ENCODE results near the gene CCHCR1. TPM values are rescaled to one million over a fixed set of nuclear protein-coding genes. Genes with fewer than 3 reads are reported as not detected.

The CCHCR1 gene
- polyA plus RNA-seq, 1 donor from 2014 or later: 19.7 TPM

DNA sequence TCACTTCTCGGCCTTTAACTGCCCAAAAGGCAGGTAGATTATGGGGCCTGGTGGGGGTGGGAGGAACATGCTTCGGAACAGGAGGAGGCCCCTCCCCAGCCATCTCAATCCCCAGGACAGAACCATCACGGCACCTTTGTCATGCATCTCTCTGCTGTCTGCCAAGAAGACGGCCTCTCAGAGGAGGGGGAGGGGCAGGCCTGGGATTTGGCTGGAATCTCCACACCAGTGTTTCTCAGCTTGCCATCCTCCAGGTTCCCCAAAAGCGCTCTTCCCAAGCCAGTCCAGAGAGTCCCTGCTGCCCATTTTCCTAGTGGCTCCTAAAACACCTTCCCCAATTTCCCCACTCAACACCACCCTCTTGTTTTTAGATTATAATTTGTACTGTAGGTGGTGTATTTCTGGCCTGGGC is 15.4 kb upstream of the CCHCR1 start:
- no peak for TF ChIP-seq RAD21 (conservative IDR thresholded peaks at IDR 0.05)
- H3K36me3 ChIP-seq (ENCODE audit: insufficient read depth, low read length): no peaks in the 10 kb centered on the region
- H4K20me1 ChIP-seq (ENCODE audit: insufficient read depth): no peaks in the 10 kb centered on the region
- no peaks in the 10 kb centered on the region for H3K79me2 ChIP-seq (replicated peaks; ENCODE audit: insufficient read depth, low read length)
- no peaks in the 10 kb centered on the region for H3K9me3 ChIP-seq (ENCODE audit: low read length)
- H3K4me3 ChIP-seq (ENCODE audit: low read length): no peak overlapping the region
- H3K9me2 ChIP-seq (ENCODE audit: insufficient read depth, low read length): no peaks in the 10 kb centered on the region
- H3F3A ChIP-seq (ENCODE audit: insufficient read depth, low read length, poor library complexity, severe bottlenecking): no peaks in the 10 kb centered on the region
- no peaks in the 10 kb centered on the region for H3K27me3 ChIP-seq (ENCODE audit: insufficient read depth, low read depth, low read length)
- no peak overlapping the region for H3K9ac ChIP-seq (ENCODE audit: low read length)
- H2AFZ ChIP-seq (ENCODE audit: low read depth, low read length): no peak overlapping the region
- H3K27ac ChIP-seq (ENCODE audit: low read length): no peak overlapping the region
- H3K4me2 ChIP-seq (ENCODE audit: low read length): no peak overlapping the region

GRCh38 chr6:31171931-31172905 is 14.6 kb upstream of the CCHCR1 start:
- H3K9me3 ChIP-seq (ENCODE audit: low read length): no peaks in the 10 kb centered on the region
- H3K27ac ChIP-seq (ENCODE audit: low read length): no peak overlapping the region
- no peak overlapping the region for H3K9ac ChIP-seq (ENCODE audit: low read length)
- H3K79me2 ChIP-seq (replicated peaks; ENCODE audit: insufficient read depth, low read length): no peaks in the 10 kb centered on the region
- no peaks in the 10 kb centered on the region for H3F3A ChIP-seq (ENCODE audit: insufficient read depth, low read length, poor library complexity, severe bottlenecking)
- no peak overlapping the region for H3K4me3 ChIP-seq (ENCODE audit: low read length)
- H3K9me2 ChIP-seq (ENCODE audit: insufficient read depth, low read length): no peaks in the 10 kb centered on the region
- H2AFZ ChIP-seq (ENCODE audit: low read depth, low read length): no peak overlapping the region
- H3K36me3 ChIP-seq (ENCODE audit: insufficient read depth, low read length): no peaks in the 10 kb centered on the region
- no peak for TF ChIP-seq EZH2 (IDR thresholded peaks at IDR 0.05; ENCODE audit: borderline replicate concordance, insufficient read depth, low read length, poor library complexity, severe bottlenecking)
- no peaks in the 10 kb centered on the region for H3K27me3 ChIP-seq (ENCODE audit: insufficient read depth, low read depth, low read length)
- no peaks in the 10 kb centered on the region for H4K20me1 ChIP-seq (ENCODE audit: insufficient read depth)
- H3K4me2 ChIP-seq (ENCODE audit: low read length): no peak overlapping the region

DNA sequence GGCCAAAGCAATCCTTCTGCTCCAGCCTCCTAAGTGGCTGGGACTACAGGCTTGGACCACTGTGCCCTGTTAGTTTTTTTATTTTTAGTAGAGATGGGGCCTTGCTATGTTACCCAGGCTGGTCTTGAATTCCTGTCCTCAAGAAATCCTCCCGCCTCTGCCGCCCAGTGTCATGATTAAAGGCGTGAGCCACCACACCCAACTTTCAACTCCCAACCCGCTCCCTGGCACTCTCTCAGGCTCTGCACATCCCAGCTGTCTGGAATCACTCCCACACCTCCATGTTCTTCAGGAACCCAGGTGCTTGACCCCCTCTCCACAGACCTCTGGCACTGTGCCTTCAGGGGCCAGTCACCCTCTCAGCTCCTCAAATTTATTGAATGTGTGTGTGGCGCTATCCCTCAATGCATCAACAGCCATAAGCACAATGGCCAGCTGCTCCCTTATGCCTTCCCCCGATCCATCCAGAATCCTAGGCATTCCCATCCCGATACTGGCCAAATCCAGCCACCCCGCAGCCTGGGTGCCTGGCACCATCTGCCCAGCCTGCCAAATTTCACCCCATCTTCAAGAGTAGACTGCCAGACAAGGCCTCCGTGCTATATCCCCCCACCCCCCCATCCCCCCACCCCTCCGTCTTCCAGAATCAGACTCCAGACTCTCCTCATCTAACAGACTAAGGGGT is 13.5 kb upstream of the CCHCR1 start:
- no peak for TF ChIP-seq SMC3 (conservative IDR thresholded peaks at IDR 0.05; ENCODE audit: poor library complexity)
- no peak for TF ChIP-seq EZH2 (IDR thresholded peaks at IDR 0.05; ENCODE audit: borderline replicate concordance, insufficient read depth, low read length, poor library complexity, severe bottlenecking)
- no peak for TF ChIP-seq TAF1 (IDR thresholded peaks at IDR 0.05; ENCODE audit: low read depth)
- no peak for TF ChIP-seq RAD21 (conservative IDR thresholded peaks at IDR 0.05)
- TF ChIP-seq, protein P1, sequence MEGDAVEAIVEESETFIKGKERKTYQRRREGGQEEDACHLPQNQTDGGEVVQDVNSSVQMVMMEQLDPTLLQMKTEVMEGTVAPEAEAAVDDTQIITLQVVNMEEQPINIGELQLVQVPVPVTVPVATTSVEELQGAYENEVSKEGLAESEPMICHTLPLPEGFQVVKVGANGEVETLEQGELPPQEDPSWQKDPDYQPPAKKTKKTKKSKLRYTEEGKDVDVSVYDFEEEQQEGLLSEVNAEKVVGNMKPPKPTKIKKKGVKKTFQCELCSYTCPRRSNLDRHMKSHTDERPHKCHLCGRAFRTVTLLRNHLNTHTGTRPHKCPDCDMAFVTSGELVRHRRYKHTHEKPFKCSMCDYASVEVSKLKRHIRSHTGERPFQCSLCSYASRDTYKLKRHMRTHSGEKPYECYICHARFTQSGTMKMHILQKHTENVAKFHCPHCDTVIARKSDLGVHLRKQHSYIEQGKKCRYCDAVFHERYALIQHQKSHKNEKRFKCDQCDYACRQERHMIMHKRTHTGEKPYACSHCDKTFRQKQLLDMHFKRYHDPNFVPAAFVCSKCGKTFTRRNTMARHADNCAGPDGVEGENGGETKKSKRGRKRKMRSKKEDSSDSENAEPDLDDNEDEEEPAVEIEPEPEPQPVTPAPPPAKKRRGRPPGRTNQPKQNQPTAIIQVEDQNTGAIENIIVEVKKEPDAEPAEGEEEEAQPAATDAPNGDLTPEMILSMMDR (IDR thresholded peaks at IDR 0.05; ENCODE audit: poor library complexity, severe bottlenecking): no peak
- TF ChIP-seq MXI1 (conservative IDR thresholded peaks at IDR 0.05; ENCODE audit: poor library complexity, severe bottlenecking): no peak
- TF ChIP-seq POLR2AphosphoS5 (IDR thresholded peaks at IDR 0.05): no peak
- TF ChIP-seq REST (IDR thresholded peaks at IDR 0.05; ENCODE audit: borderline replicate concordance): no peak
- no peak for TF ChIP-seq EP300 (conservative IDR thresholded peaks at IDR 0.05; ENCODE audit: poor library complexity, severe bottlenecking)
- no peaks in the 10 kb centered on the region for H3K36me3 ChIP-seq (ENCODE audit: insufficient read depth, low read length)
- no peaks in the 10 kb centered on the region for H3K9me2 ChIP-seq (ENCODE audit: insufficient read depth, low read length)
- H3K27me3 ChIP-seq (ENCODE audit: insufficient read depth, low read depth, low read length): no peaks in the 10 kb centered on the region
- H4K20me1 ChIP-seq (ENCODE audit: insufficient read depth): no peaks in the 10 kb centered on the region
- H3K27ac ChIP-seq (ENCODE audit: low read length): no peak overlapping the region
- no peaks in the 10 kb centered on the region for H3K79me2 ChIP-seq (replicated peaks; ENCODE audit: insufficient read depth, low read length)
- no peak overlapping the region for H3K4me2 ChIP-seq (ENCODE audit: low read length)
- H2AFZ ChIP-seq (ENCODE audit: low read depth, low read length): no peak overlapping the region
- H3K9me3 ChIP-seq (ENCODE audit: low read length): no peaks in the 10 kb centered on the region
- no peaks in the 10 kb centered on the region for H3F3A ChIP-seq (ENCODE audit: insufficient read depth, low read length, poor library complexity, severe bottlenecking)
- no peak overlapping the region for H3K4me3 ChIP-seq (ENCODE audit: low read length)
- H3K9ac ChIP-seq (ENCODE audit: low read length): no peak overlapping the region
